Measurements from ENCODE around the gene ARHGAP31. TPM values are rescaled to one million over a fixed set of nuclear protein-coding genes. Genes with fewer than 3 reads are reported as not detected.

The ARHGAP31 gene
- total and polyA plus RNA-seq, 2 experiments from 2014 or later, result 1.2 to 4.3 TPM

- TF ChIP-seq ZNF462 (CRISPR knock-in tag; IDR thresholded peaks at IDR 0.05), result no peak
- no peak for TF ChIP-seq ZNF331 (CRISPR knock-in tag; IDR thresholded peaks at IDR 0.05; ENCODE audit: low read depth)
- no peak for TF ChIP-seq ETS1 (IDR thresholded peaks at IDR 0.05)
- no peak for TF ChIP-seq ZNF114 (CRISPR knock-in tag; IDR thresholded peaks at IDR 0.05)
- no peak for TF ChIP-seq CREB1 (CRISPR knock-in tag; IDR thresholded peaks at IDR 0.05; ENCODE audit: low read depth)
- no peak for TF ChIP-seq EZH2 (IDR thresholded peaks at IDR 0.05; ENCODE audit: low read depth, unreplicated experiment)
Observed at GRCh38 chr3:119457246-119457645, 163.1 kb downstream of the ARHGAP31 start (continued).

All from GM23338 (cell line).